Embryonic facial prominence (tissue), 1 donor: Measurements from ENCODE around the gene PVALB.

ENCODE experiments used
- DNase-seq: peaks from one replicate; pipeline ENCODE4 v3.0.0-alpha.2; 2016; ENCODE audit errors: extremely low spot score

Gene PVALB

GRCh38 chr22:36816636-36817524, at the start of gene PVALB:
Gene PVALB, minus strand, starts transcription at chr22:36817035. Its CDS starts 30 bp downstream, at chr22:36817005.
- DNase-seq = no peak

DNA sequence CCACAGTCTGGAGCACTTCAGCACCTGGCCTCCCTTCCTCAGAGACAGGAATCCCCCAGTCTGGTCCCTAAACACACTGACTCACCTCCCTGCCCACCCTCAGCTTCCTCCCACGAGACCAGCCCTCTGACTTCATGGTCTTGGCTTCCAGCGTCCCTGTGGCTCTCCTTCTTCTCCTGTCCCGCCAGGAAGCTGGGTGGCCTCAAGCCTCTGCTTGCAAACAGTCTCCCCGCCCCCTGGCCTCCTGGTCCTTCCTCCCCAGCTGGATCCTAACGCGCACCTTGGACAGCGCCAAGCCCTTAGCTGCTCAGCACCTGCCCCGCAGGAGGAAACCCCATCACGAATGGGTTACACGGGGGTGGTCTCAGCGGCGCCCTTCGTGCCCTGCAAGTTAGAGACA, 48.5 kb upstream of the PVALB start:
- DNase-seq = no peak

- no peak for DNase-seq
Measured at GRCh38 chr22:36864454-36865215, 47.8 kb upstream of the PVALB start.

DNA sequence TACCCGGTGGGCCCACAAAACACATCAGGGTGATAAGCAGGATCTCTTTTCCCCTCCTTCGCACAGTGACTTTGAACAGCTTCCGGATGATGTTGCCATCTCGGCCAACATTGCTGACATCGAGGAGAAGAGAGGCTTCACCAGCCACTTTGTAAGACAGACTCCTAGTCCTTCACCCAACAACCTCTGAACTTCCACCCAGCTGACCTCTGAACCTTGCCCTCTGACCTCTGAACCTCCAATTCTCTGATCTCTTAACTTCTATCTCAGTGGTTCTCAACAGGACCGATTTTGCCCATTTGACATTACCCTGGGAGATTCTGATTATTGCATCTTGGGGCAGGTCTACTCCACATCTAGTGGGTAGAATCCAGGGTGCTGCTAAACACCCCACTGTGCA, 47.1 kb upstream of the PVALB start:
- no peak for DNase-seq

DNA sequence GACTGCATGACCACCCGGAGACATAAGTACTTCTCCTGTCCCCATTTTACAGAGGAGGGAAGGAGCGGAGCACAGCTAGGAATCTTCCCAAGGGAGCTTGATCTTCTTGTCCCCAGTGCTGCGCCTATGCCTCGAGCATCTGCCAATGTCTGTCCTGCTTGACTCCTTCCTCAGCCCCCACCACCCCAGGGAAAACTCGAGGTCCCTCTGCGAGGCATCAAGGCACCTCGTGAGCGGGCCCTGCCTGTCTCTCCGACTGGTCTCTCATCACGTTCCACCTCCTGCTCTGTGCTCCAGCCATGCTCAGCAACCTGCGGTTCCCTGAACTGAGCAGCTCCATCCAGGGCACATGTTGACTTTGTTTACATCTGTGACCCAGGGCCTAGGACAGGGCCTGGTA, 46.4 kb upstream of the PVALB start:
- no peak for DNase-seq

GRCh38 chr22:36862251-36863242, 45.7 kb upstream of the PVALB start:
- no peak for DNase-seq

- DNase-seq = no peak
Measured at GRCh38 chr22:36860821-36861659, 44.2 kb upstream of the PVALB start, which contains the start of gene NCF4. Gene NCF4, plus strand, starts transcription at chr22:36861006. Its CDS starts 166 bp downstream, at chr22:36861172.

GRCh38 chr22:36860438-36860820, 43.6 kb upstream of the PVALB start:
- no peak for DNase-seq

DNA sequence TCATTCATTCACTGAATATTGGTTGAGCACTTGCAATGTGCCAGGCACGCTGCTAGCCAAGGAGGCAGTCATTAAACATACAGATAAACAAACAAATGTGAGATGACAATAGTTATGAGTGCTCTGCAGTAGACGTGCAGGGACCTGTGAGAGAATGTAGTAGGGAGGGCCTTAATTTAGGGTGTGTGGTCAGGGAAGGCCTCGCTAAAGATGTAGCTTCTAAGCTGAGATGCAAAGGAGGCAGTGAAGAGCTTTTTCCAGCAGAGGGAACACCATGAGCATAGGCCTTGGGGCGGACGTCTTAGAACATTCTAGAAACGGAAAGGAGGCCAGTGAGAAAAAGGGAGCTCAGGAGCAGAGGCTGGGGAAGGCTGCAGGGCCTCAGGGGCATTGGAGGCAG, 43.2 kb upstream of the PVALB start:
- no peak for DNase-seq

DNA sequence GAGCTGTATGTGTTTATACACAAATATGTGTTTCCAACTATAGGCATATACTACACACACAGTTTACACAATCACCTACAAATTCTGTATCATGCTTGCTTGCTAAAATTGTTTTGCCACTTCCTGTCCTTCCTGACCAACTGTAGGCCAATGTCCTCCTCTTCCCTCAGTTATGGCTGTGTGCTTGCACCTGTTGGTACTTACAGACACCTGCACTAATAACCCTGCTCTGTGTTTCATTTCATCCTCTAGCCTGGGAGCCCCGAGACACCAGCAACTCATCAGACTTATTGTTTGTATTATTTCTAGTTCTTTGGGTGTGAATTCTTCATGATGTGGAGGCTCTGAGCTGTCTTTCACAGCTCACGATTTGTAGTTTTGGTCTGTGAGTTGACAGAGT, 42.1 kb upstream of the PVALB start:
- no peak for DNase-seq

- DNase-seq = no peak
Measured at GRCh38 chr22:36858156-36858555, 41.3 kb upstream of the PVALB start.

DNA sequence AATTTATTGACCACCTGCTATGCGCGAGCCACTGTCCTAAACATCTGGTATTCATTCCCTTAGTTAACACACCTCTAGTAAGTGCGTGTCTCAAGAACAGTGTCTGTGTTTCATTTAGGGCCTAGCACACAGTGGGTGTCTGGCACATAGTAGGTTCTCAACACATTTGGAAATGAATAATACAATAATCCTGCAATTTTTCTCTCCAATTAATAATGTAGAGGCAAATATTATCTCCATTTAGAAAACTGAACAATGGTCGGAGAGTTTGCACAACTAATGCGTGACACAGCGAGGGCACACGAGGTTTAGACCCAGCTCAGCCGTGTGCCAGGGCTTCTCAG, 39.9 kb upstream of the PVALB start:
- no peak for DNase-seq

GRCh38 chr22:36856121-36856791, 39.4 kb upstream of the PVALB start:
- DNase-seq = peak; percentile 62

- DNase-seq = no peak
Measured at GRCh38 chr22:36855478-36855877, 38.6 kb upstream of the PVALB start.

- no peak for DNase-seq
Measured at GRCh38 chr22:36853407-36854099, 36.7 kb upstream of the PVALB start.

- no peak for DNase-seq
Measured at GRCh38 chr22:36852056-36852973, 35.5 kb upstream of the PVALB start.

GRCh38 chr22:36850682-36851081, 33.8 kb upstream of the PVALB start:
- DNase-seq = no peak

GRCh38 chr22:36850056-36850455, 33.2 kb upstream of the PVALB start:
- no peak for DNase-seq

GRCh38 chr22:36846949-36847348, 30.1 kb upstream of the PVALB start:
- DNase-seq = no peak
